Colon (tissue), 2 donors: ENCODE results near the gene PPP1R2C.

Source experiments
- FAIRE-seq: peaks from 2 replicates; lab custom pipeline; 2012; peaks lifted over from hg19 to GRCh38; lab: Jason Lieb, UNC
- donor health status: control.
- donor health status: control.

PPP1R2C gene

DNA sequence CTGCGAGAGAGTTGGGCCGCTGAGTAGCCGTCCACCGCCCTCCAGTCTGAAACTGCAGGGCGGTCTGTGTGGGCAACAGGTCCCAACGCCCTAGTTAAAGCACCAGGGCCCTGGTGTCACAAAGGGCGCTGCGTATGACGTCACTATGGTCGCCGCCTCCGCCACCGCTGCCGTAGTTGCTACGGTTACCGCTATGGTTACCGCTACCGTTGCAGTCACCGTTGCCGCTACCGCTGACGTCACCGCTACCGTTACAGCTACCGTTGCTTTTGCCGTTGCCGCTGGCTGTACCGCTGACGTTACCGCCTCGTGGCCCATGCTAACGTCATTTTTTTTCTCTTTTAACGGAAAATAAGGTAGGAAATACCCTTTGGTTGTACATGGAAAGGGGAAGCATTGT is at the start of gene PPP1R2C:
Gene PPP1R2C (minus strand): TSS at position 68 of the 400 bp plus-strand sequence. CDS start 84 bp downstream, outside the sequence.
- FAIRE-seq, result no peak

DNA sequence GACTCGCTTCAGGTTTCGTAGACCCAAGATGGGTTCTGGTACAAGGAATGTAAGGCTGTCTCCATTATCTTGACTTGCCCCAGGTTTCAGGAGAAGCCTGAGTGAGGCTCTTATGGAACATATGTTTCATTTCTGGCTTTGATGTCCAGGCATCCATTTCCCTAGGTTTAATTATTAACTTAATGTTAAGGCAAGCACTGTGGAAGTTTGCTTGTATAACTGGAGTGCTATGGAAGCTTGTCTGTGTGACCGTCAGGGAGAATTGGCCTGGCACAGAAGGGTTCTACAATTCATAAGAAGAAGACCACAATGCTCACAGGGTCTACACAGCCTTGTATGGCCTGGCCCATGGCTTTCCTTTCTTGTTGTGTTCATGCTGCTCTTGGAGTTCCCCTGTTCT is 47.2 kb upstream of the PPP1R2C start:
- FAIRE-seq, result no peak

DNA sequence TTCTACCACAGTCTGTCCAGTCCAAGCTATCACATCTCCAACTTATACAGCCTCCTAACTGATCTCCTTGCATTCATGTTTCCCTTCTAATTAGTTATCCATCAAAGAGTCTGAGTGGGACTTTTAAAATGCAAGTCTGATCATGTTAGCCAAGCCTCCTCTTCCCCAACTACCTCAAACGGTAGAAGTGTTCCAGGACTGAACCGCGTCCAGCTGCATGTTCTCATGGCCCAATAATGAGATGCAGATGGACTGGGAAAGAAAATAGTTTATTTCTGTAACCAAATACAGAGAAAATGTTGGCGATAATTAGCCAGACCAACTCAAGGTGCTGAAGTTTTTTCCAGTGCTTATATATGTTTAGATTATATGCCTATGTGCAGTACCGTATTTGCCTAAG is 46.6 kb upstream of the PPP1R2C start:
- FAIRE-seq, result no peak

DNA sequence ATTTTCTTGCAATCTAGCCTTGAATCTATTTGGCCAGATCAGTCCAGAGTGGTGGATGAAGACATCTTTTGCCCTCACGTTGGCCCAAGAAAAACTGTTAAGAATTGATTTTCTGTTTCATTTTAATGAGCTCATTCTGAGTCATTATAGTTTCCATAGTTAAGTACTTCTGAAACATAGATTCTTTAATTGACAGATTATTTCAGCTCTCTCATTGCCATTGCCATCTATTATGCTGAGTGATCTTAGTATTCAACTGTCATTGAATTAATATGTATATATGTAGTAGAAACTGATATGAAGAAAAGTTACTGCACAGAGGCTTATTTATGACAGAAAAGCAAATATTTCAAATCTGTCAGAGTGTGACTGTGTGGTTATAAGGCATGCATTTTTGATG is 45.5 kb upstream of the PPP1R2C start:
- FAIRE-seq, result no peak

DNA sequence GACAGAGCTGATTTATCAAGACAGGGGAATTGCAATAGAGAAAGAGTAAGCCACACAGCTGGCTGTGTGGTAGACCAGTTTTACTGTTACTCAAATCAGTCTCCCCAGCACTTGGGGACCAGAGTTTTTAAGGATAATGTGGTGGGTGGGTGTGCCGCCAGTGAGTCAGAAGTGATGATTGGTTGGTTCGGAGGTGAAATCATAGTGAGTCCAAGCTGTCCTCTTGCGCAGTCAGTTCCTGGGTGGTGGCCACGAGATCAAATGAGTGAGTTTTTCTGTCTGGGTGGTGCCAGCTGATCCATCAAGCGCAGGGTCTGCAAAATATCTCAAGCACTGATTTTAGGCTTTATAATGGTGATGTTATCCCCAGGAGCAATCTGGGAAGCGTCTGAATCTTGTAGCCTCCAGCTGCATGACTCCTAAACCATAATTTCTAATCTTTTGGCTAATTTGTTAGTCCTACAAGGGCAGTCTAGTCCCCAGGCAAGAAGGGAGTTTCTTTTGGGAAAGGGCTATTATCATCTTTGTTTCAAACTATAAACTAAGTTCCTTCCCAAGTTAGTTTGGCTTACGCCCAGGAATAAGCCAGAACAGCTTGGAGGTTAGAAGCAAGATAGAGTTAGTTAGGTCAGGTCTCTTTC is 44.0 kb upstream of the PPP1R2C start:
- FAIRE-seq, result no peak

DNA sequence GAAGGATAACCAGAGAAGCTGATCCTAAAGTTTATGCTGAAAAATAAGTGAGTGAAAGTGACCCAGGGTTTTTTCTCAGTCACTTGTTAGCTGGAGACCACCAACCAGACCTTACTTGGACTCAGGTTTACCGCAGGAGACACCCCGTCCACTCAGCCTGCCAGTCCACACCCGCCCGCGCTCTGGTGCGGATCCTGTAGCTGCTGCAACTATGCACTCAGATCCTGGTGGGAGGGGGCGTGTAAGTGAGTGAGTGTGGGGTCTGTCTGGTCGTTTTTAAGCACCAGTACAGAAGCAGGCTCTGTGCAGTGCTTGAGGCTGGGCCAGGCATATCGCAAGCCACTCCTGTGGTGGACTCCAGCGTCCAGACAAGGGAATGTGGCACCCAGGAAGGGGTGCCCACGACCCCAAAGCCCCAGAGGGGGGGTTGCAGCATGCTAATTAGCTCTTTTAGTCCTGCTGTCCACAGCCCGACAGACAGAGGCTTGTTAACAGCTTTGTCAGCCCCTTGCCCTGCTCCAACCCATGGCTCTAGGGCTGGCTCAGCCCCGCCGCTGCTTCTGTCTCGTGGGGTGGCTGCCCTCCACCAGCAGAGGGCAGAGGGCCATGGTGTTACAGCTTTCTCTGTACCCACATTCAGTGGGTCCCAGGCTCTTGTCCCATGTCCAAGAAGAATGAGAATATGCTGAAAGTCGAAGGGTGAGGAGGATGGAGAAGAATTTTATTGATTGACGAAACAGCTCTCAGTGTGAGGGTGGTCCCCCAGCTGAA is 40.4 kb upstream of the PPP1R2C start:
- FAIRE-seq, result no peak

DNA sequence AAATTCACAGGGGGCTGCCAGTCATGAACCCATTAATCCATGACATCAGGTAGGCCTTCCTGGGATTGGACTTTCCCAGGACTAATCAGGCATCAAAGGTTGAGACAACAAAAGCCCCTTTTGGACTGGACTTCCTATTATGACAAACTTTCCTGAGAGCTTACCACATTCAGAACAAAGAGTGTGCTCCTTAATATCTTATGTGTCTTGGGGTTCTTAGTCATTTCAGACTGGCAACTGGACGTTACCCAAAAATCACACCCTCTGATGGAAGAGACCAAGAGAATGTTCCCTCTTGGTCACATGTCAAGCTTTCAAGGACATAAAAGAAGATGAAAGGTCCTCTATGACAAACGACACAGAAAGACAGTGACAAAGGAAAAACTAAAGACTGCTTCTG is 31.6 kb upstream of the PPP1R2C start:
- no peak for FAIRE-seq

DNA sequence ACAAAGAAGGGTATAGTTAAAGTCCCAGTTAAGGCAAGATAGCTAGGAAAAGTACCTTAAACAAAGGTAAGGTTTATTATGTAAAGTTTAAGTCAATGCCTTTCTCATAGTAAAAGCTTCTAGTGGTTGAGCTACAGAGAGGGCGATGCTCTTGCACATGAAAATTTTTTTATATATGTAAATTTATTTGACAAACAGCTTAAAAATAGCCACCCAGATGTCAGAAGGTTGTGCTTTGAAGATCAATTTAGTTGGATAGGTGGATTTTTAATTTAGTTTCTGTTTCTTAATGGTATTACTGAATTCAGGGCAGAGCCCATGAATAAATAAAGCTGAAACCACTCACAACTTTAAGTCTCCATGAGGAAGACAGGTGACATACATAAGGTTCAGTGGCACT is 29.4 kb upstream of the PPP1R2C start:
- no peak for FAIRE-seq

DNA sequence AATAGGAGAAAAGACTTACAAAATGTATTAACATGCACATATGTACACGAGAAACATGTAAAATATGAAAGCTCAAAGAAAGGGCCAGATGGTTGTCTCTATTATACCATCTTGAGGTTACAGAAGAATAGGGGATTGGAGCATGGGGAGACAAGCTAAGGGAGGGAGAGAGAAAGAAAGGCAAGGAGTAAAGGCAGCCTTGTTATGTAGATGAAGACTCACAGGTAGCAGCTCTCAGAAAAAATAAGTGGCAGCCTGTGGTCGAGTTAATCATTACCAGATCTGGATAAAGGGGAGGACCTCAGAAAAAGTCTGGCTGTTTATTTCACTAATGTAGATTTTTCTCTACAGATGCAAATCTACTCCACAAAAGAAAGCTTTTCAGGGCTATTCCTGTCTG is 26.6 kb upstream of the PPP1R2C start:
- peak; percentile 43 for FAIRE-seq

DNA sequence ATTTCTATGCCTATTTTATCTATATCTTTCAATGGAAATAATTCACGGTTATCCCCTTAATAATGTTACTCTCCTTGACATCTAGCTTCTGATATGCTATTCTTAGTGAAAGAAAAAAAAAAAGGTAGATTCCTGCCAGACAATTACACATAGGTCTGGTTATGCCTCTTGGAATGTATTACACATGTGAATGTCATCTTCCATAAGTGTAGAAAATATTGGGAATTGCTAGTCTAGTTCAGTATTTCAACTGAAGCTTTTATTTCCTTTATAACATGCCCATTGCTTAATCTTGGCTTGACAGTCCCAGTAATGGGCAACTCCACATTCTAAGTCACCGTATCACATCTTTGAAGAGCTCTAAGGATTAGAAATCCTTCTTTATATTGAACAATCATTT is 25.4 kb upstream of the PPP1R2C start:
- FAIRE-seq, result no peak

DNA sequence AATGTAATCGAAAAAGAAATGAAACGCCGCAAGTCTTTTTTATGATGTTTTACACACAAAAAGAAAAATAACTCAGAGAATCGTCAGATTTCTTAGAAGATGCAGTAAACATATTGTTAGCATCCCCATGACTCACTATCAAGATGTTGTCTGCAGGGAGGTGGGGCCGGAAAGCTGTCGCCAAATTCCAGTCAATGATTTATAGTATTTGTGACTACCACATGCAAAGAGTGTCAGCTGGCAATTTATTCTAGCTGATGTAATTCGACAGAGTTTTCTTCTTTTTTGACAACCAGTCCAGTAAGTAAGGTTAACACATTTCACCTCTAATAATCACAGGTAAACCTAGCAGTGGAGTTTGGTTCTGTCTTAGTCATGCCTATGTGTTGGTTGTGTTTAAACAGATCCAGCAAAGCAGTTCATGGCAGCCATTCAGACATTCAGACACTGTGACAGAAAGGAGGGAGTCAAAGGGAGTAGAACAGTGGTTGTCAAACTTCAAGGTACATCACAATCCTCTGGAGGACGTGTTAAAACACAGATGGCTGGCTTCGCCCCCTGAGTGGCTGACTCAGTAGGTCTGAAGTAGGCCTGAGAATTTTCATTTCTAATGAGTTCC is 19.8 kb upstream of the PPP1R2C start:
- no peak for FAIRE-seq

DNA sequence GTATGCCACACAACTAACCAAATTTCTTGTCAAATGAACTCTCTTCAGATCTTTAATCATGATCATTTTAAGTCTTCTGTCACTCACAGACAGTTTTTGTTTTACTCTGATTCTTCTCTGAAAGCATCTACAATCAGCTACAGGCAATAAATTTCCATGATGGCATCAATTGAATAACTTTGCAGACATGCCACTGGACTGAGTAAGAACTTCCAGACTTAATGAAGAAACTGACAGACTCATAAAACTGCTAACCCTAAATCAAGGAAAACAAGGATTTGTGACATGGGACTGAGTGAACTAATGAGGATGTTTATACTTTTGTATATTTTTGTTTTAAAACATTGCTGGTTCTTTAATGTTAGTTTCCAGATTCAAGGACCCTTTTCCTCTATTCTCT is 5.5 kb upstream of the PPP1R2C start:
- FAIRE-seq, result peak; percentile 84

DNA sequence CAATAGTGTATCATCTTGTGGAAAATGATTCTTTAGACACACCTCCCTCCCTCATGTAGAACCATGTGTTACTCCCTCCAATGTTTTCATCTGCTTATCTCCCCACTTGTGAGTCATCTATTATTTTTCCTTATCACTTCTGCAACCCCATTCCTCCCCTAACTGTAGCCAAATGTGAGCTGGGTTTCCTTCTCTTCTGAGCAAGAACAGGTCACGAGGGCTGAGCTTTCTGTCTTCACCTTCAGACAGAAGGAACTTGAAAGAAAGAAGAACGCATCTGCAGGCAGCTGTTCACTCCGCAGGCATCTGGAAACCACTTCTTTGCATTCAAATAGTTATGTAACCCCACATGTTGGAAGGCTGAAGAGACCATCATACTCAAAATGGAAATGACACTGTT is 1.8 kb downstream of the PPP1R2C start:
- FAIRE-seq, result no peak

DNA sequence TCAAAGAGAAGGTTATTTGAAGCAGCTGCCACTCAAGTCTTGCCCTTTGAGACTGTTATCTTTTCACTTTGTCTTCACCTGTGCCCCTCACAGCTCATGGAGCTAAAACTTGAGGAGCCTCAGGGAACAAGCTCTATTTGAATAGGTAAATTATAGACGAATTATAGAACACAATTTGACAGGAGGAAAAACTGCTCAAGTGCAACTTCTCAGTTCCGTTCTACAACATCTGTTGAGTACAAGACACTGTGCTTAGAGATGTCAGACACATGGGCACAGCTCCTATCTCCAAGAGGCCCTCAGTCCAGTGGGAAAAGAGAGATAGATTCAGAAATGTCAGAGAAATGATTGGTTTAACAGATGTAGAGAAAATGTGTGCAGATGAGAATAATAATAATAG is 5.1 kb downstream of the PPP1R2C start:
- FAIRE-seq, result no peak

DNA sequence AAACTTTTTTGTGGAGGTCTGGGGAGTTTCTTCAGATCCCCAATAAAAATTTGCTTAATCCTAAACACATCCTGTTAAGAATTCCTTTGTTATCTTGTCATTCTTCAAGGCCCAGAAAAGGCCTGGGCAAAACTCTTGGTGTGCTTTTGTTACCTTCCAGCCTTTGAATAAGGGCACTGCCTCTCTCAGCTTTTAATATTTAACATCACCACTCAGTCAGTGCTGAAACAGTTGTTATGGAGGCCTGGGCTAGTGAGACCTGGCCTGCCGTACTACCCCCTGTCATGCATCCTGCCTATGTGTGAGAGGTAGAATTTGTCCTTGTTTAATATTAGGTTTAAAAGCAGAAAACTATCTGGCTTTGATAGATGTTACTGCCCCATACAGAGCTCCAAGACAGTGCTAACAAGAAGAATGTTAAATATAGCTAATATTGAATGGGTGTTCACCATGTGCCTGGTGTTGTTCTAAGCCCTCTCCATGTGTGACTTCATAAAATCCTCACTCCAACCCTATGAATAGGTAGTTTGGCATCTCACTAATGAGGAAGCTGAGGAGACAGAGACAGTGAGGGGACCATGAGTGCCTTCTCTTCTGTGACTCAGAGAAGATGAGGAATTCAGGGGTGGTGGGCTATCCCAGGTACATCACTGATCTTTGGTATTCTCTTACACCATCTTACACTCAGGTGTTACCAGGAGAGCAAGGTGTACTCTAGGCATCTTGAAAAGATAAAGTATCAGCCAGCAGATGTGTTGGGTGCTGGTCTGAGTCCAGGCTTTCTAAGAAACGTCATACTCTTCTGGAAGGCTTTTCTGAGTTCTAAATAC is 6.2 kb downstream of the PPP1R2C start:
- no peak for FAIRE-seq

DNA sequence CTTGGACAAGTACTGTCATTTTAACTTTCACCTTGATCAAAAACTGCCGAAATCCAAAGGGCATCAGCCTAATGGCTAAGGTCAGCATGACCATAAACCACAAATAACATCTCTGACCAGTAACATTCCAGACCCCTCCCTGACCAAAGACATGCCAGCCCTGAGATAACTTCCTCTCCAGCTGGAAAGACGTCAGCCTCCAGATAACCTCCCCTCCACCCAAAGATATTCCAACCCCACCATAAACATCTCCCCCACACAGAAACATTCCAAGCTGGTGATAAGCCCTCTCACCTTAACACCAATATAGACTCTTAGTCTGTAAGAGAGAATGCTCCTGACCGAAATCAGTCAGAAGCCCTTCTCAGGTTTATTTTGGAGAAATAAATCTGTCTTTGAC is 7.4 kb downstream of the PPP1R2C start:
- FAIRE-seq, result no peak

DNA sequence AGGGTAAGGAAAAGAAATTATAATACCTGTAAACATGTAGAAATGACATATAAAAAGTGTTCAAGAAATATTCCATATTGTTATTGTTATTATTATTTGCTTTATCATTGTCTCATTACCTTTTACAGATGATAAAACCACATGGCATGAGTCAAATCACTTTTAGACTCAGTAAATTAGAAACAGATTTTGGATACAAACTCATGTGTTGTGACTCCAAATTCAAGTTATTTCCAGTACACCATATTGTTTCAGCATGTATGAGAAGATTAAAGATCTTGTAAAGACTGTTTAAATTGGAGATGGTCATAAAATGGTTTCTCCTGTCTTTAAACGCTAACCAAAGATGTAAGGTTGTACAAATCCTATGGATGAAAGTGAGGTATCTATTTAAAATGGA is 18.1 kb downstream of the PPP1R2C start:
- no peak for FAIRE-seq

DNA sequence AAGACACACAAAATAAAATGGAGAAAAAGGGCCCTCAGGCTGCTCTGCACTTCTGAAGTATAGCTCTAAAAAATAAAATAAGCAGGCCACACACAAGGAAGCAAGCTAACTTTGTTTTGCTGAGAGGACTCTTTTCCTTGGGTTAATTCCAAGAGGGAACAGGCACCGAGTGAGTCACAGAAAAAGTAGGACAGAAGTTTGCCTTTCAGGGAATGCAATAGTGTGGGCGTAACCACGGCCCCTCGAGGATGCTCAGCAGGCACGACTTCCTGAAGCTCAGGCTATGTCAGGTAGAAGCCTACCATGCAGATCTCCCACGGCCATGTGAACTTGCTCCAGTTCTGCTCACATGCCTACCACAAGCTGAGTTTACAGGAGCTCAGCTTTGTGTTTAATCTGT is 22.1 kb downstream of the PPP1R2C start:
- FAIRE-seq, result no peak

DNA sequence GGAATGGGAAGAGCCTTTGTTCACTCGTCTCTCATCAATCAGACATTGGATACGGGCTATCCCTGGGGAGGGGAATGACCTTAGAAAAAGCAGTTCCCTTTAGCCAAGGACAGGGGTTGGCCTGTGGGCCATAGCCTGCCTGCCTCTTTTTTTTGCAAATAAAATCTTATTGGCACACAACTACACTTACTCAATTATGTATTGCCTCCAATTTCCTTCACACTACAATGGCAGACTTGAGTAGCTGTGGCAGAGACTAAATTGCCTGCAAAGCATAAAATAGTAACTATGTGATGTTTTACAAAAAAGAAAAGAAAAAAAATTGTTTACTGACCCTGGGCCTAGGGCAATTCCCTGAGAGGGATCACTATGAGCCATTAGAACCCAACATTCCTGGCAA is 23.4 kb downstream of the PPP1R2C start:
- FAIRE-seq, result no peak

DNA sequence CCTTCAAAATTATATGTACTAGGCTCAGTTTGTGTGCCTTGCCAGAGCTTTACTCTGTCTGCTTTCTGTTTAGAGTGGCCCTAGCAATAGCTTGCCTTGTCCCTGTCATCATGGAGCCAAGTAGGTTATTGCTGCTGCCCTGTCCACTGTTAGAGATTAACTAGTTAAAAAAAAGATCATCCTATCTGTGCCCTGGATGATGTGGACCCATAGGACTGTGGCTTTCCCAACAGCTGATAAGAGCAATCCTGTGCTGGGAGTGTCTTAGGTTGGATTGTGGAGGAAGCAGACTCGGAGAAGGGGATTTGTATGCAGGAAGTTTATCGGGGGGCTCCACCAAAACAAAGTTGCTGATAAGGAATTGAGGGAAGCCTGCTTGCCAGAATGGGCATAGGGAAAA is 23.8 kb downstream of the PPP1R2C start:
- no peak for FAIRE-seq

DNA sequence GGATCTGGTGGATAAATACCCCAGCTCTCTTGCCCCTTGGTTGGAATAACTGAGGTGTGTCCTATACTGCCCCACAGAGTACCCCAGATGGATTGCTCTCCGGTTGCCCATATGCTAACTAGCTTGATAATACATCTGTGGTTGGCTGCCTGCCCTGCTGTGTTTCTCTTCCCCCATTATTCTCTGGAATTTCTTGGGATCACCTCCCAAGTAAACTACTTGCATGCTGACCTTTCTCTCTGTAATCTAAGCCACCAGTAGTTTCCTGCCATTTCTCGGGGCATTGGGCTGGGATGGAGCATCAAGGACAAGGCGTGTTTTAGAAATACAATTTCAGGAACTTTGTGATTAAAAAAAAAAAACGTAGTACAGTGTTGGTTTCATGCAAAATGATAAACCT is 25.2 kb downstream of the PPP1R2C start:
- FAIRE-seq, result no peak

DNA sequence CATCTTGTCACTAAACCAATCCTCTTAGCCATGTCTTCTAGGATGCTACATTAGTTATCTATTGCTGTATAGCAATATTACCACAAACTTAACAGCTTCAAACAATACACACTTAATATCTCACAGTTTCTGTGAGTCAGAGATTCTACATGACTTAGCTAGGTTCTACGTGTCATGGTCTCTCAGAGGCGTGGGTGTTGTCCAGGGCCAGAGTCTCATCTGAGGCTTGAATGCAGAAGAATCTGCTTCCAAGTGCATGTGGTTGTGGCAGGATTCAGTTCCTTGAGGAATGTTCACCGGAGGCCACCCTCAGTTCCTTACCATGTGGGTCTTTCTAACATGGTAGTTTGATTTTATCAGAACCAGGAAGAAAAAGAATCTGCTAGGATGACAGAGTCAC is 26.4 kb downstream of the PPP1R2C start:
- FAIRE-seq, result no peak
